ENCODE data around the gene SORCS3.

Gene SORCS3

GRCh38 chr10:104779701-104780100 is 138.6 kb downstream of the SORCS3 start:
- Histone ChIP-seq H3K9me3 (replicated peaks; ENCODE audit: insufficient read depth, low read length) (no peaks in the 10 kb centered on the region), H3K27ac (ENCODE audit: low read length) (no peak overlapping the region), H3F3A (ENCODE audit: insufficient read depth, low read length) (no peaks in the 10 kb centered on the region), H2AFZ (ENCODE audit: low read length) (no peak overlapping the region), H3K4me2 (ENCODE audit: low read depth, low read length) (no peak overlapping the region), H3K79me2 (ENCODE audit: low read length) (no peaks in the 10 kb centered on the region), H3K9me2 (replicated peaks; ENCODE audit: insufficient read depth, low read length) (no peaks in the 10 kb centered on the region), H3K27me3 (replicated peaks; ENCODE audit: insufficient read depth, low read length) (no peaks in the 10 kb centered on the region), H4K20me1 (ENCODE audit: insufficient read depth, low read length) (no peaks in the 10 kb centered on the region), H3K4me1 (ENCODE audit: low read length) (no peaks in the 10 kb centered on the region), H3K4me3 (ENCODE audit: low read length) (no peak overlapping the region), H3K9ac (ENCODE audit: low read length) (no peak overlapping the region), H3K36me3 (replicated peaks; ENCODE audit: insufficient read depth, low read length) (no peaks in the 10 kb centered on the region)
- TF ChIP-seq, protein P1, sequence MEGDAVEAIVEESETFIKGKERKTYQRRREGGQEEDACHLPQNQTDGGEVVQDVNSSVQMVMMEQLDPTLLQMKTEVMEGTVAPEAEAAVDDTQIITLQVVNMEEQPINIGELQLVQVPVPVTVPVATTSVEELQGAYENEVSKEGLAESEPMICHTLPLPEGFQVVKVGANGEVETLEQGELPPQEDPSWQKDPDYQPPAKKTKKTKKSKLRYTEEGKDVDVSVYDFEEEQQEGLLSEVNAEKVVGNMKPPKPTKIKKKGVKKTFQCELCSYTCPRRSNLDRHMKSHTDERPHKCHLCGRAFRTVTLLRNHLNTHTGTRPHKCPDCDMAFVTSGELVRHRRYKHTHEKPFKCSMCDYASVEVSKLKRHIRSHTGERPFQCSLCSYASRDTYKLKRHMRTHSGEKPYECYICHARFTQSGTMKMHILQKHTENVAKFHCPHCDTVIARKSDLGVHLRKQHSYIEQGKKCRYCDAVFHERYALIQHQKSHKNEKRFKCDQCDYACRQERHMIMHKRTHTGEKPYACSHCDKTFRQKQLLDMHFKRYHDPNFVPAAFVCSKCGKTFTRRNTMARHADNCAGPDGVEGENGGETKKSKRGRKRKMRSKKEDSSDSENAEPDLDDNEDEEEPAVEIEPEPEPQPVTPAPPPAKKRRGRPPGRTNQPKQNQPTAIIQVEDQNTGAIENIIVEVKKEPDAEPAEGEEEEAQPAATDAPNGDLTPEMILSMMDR (IDR thresholded peaks at IDR 0.05; ENCODE audit: low read length), result no peak
- TF ChIP-seq EZH2phosphoT487 (IDR thresholded peaks at IDR 0.05; ENCODE audit: low read length), result no peak
- no peak for DNase-seq

GRCh38 chr10:104780165-104780564 is 139.1 kb downstream of the SORCS3 start:
- Histone ChIP-seq H3K79me2 (ENCODE audit: low read length) (no peaks in the 10 kb centered on the region), H3K36me3 (replicated peaks; ENCODE audit: insufficient read depth, low read length) (no peaks in the 10 kb centered on the region), H3F3A (ENCODE audit: insufficient read depth, low read length) (no peaks in the 10 kb centered on the region), H3K9ac (ENCODE audit: low read length) (no peak overlapping the region), H3K4me1 (ENCODE audit: low read length) (no peaks in the 10 kb centered on the region), H3K9me2 (replicated peaks; ENCODE audit: insufficient read depth, low read length) (no peaks in the 10 kb centered on the region), H3K27ac (ENCODE audit: low read length) (no peak overlapping the region), H3K4me2 (ENCODE audit: low read depth, low read length) (no peak overlapping the region), H3K27me3 (replicated peaks; ENCODE audit: insufficient read depth, low read length) (no peaks in the 10 kb centered on the region), H2AFZ (ENCODE audit: low read length) (no peak overlapping the region), H3K4me3 (ENCODE audit: low read length) (no peak overlapping the region), H3K9me3 (replicated peaks; ENCODE audit: insufficient read depth, low read length) (no peaks in the 10 kb centered on the region), H4K20me1 (ENCODE audit: insufficient read depth, low read length) (no peaks in the 10 kb centered on the region)
- TF ChIP-seq, protein P1 (IDR thresholded peaks at IDR 0.05; ENCODE audit: low read length), result no peak
- TF ChIP-seq EZH2phosphoT487 (IDR thresholded peaks at IDR 0.05; ENCODE audit: low read length) (no peak), EZH2 (optimal IDR thresholded peaks at IDR 0.05; ENCODE audit: low read depth, low read length) (no peak)
- DNase-seq, result no peak

GRCh38 chr10:104780946-104781595 is 140.0 kb downstream of the SORCS3 start:
- H3K27me3 ChIP-seq (replicated peaks; ENCODE audit: insufficient read depth, low read length), result no peaks in the 10 kb centered on the region

More at GRCh38 chr10:104780946-104781595, 140.0 kb downstream of the SORCS3 start:
- H3K9ac ChIP-seq (ENCODE audit: low read length), result no peak overlapping the region
- no peak overlapping the region for H3K4me3 ChIP-seq (ENCODE audit: low read length)
- no peaks in the 10 kb centered on the region for H3F3A ChIP-seq (ENCODE audit: insufficient read depth, low read length)
- no peaks in the 10 kb centered on the region for H3K9me3 ChIP-seq (replicated peaks; ENCODE audit: insufficient read depth, low read length)
- H3K79me2 ChIP-seq (ENCODE audit: low read length), result no peaks in the 10 kb centered on the region
- no peak for TF ChIP-seq EZH2 (optimal IDR thresholded peaks at IDR 0.05; ENCODE audit: low read depth, low read length)
- TF ChIP-seq EZH2phosphoT487 (IDR thresholded peaks at IDR 0.05; ENCODE audit: low read length), result no peak
- TF ChIP-seq, protein P1 (IDR thresholded peaks at IDR 0.05; ENCODE audit: low read length), result no peak
- no peaks in the 10 kb centered on the region for H4K20me1 ChIP-seq (ENCODE audit: insufficient read depth, low read length)
- no peaks in the 10 kb centered on the region for H3K9me2 ChIP-seq (replicated peaks; ENCODE audit: insufficient read depth, low read length)
- H3K4me1 ChIP-seq (ENCODE audit: low read length), result no peaks in the 10 kb centered on the region
- no peak overlapping the region for H3K4me2 ChIP-seq (ENCODE audit: low read depth, low read length)
- H2AFZ ChIP-seq (ENCODE audit: low read length), result no peak overlapping the region
- no peaks in the 10 kb centered on the region for H3K36me3 ChIP-seq (replicated peaks; ENCODE audit: insufficient read depth, low read length)
- no peak for DNase-seq
- H3K27ac ChIP-seq (ENCODE audit: low read length), result no peak overlapping the region

Measured in MM.1S (cell line).